HG03342 (cell line): ENCODE measurements around the gene UBE2E3.
"Not testable (repeated sequence)": the region's sequence is repeated elsewhere in the genome, so short reads cannot be mapped to it uniquely, and the experiment has no call there.

Source experiments
- ATAC-seq: cut with Tn5 transposase; IDR thresholded peaks from one replicate; pipeline ENCODE4 v1.9.1; 2021; ENCODE audit warnings: mild to moderate bottlenecking, moderate library complexity; ENCODE audit not compliant: unreplicated experiment

UBE2E3 gene

GRCh38 chr2:181025004-181025403, 44.6 kb downstream of the UBE2E3 start:
- ATAC-seq, result no peak

GRCh38 chr2:181036445-181036844, 56.0 kb downstream of the UBE2E3 start:
- peak; percentile 51 for ATAC-seq

- ATAC-seq, result peak; percentile 53
Observed at GRCh38 chr2:181036848-181037603, 56.6 kb downstream of the UBE2E3 start.

GRCh38 chr2:181037922-181038321, 57.5 kb downstream of the UBE2E3 start:
- ATAC-seq, result no peak

- no peak for ATAC-seq
Observed at GRCh38 chr2:181038796-181039195, 58.4 kb downstream of the UBE2E3 start.

- ATAC-seq, result not testable (repeated sequence)
Observed at GRCh38 chr2:181040839-181041238, 60.4 kb downstream of the UBE2E3 start.

GRCh38 chr2:181041661-181042060, 61.3 kb downstream of the UBE2E3 start:
- ATAC-seq, result peak; percentile 44

- ATAC-seq, result no peak
Observed at GRCh38 chr2:181042706-181043105, 62.3 kb downstream of the UBE2E3 start.

GRCh38 chr2:181046833-181047232, 66.4 kb downstream of the UBE2E3 start:
- ATAC-seq, result no peak

GRCh38 chr2:181047829-181048228, 67.4 kb downstream of the UBE2E3 start:
- ATAC-seq, result no peak

GRCh38 chr2:181051861-181052522, 71.6 kb downstream of the UBE2E3 start:
- no peak for ATAC-seq

- ATAC-seq, result no peak
Observed at GRCh38 chr2:181052523-181052891, 72.1 kb downstream of the UBE2E3 start.

GRCh38 chr2:181054256-181054655, 73.9 kb downstream of the UBE2E3 start:
- ATAC-seq, result no peak

- no peak for ATAC-seq
Observed at GRCh38 chr2:181054843-181055242, 74.4 kb downstream of the UBE2E3 start.

- peak; percentile 87 for ATAC-seq
Observed at GRCh38 chr2:181058378-181059269, 78.2 kb downstream of the UBE2E3 start.

- no peak for ATAC-seq
Observed at GRCh38 chr2:181063696-181064095, 83.3 kb downstream of the UBE2E3 start.

- no peak for ATAC-seq
Observed at GRCh38 chr2:181065458-181065857, 85.1 kb downstream of the UBE2E3 start.

- no peak for ATAC-seq
Observed at GRCh38 chr2:181066333-181066732, 85.9 kb downstream of the UBE2E3 start.

- no peak for ATAC-seq
Observed at GRCh38 chr2:181070119-181070835, 89.9 kb downstream of the UBE2E3 start.

GRCh38 chr2:181070836-181071200, 90.4 kb downstream of the UBE2E3 start:
- ATAC-seq, result no peak
